ENCODE data around the gene TEKTIP1. TPM values are rescaled to one million over a fixed set of nuclear protein-coding genes. Genes with fewer than 3 reads are reported as not detected.

TEKTIP1 gene
- total RNA-seq, 1 experiment from 2014 or later: 1.3 TPM

GRCh38 chr19:3528080-3528479 is 10.9 kb upstream of the TEKTIP1 start:
- H3K4me3 Mint-ChIP-seq: no peak overlapping the region
- DNase-seq: no peak
- no CpG with 5 or more reads among the region's 14 CpGs for WGBS (ENCODE audit: extremely low coverage, insufficient read length, low lambda C conversion rate)
- Histone ChIP-seq H3K18ac (ENCODE audit: insufficient read length, low read depth, low read length) (no peak overlapping the region), H2BK5ac (ENCODE audit: insufficient read length, low read length) (no peak overlapping the region), H3K4me1 (ENCODE audit: insufficient read depth, low read length) (no peaks in the 10 kb centered on the region), H2BK20ac (ENCODE audit: low read depth, low read length, poor library complexity, severe bottlenecking) (no peak overlapping the region), H2AFZ (ENCODE audit: low read length) (no peak overlapping the region), H4K5ac (ENCODE audit: insufficient read length, low read depth, low read length) (no peak overlapping the region), H2BK120ac (ENCODE audit: low read depth, low read length, poor library complexity, severe bottlenecking) (no peak overlapping the region), H3K23me2 (ENCODE audit: insufficient read length, low read depth, low read length, poor library complexity, severe bottlenecking) (no peaks in the 10 kb centered on the region), H3K4me2 (ENCODE audit: insufficient read depth, insufficient read length, low read length) (no peak overlapping the region), H2AK5ac (ENCODE audit: insufficient read length, low read length) (no peak overlapping the region), H4K8ac (replicated peaks; ENCODE audit: insufficient read length, low read depth, low read length) (no peak overlapping the region), H3K27me3 (ENCODE audit: insufficient read depth, low read length) (no peaks in the 10 kb centered on the region), H3K4ac (ENCODE audit: low read depth, low read length) (no peak overlapping the region), H3K14ac (ENCODE audit: insufficient read depth, low read length) (no peak overlapping the region), H3K9ac (ENCODE audit: extremely low read depth, insufficient read length, low read length) (no peak overlapping the region), H3K79me1 (ENCODE audit: insufficient read depth, low read depth, low read length, poor library complexity, severe bottlenecking) (no peaks in the 10 kb centered on the region), H3K79me2 (ENCODE audit: insufficient read depth, low read length) (no peaks in the 10 kb centered on the region), H2BK15ac (ENCODE audit: low read depth, low read length) (no peak overlapping the region), H2BK12ac (ENCODE audit: insufficient read length, low read depth, low read length) (no peak overlapping the region), H3T11ph (ENCODE audit: low read length) (no peak overlapping the region), H4K20me1 (ENCODE audit: control insufficient read depth, insufficient read depth, insufficient read length) (no peaks in the 10 kb centered on the region), H3K23ac (ENCODE audit: insufficient read length, low read depth, low read length) (no peak overlapping the region), H3K27ac (ENCODE audit: insufficient read length, low read depth, low read length) (no peak overlapping the region), H4K91ac (ENCODE audit: insufficient read length, low read depth, low read length) (no peak overlapping the region), H3K9me3 (ENCODE audit: control insufficient read depth, low read depth, low read length) (no peaks in the 10 kb centered on the region), H3K56ac (ENCODE audit: insufficient read length, low read depth, low read length) (no peak overlapping the region)
- no peaks in the 10 kb centered on the region for H3K9me3 Mint-ChIP-seq
- no peak for TF ChIP-seq CTCF (conservative IDR thresholded peaks at IDR 0.05)
- no peak overlapping the region for H3K27ac Mint-ChIP-seq
- H3K36me3 Mint-ChIP-seq (ENCODE audit: insufficient read depth in 1 of 3, low read depth in 3 of 3): peaks cover 12 to 36% (median 35%) of the 10 kb centered on the region in 3 experiments; a peak in 6 of 7 replicates
- no peaks in the 10 kb centered on the region for H3K27me3 Mint-ChIP-seq (ENCODE audit: low read depth)
- H3K4me1 Mint-ChIP-seq: no peaks in the 10 kb centered on the region
